Naive thymus-derived CD4-positive, alpha-beta T cell (primary cell): Measurements from ENCODE around the gene NMT2. TPM values are rescaled to one million over a fixed set of nuclear protein-coding genes. Genes with fewer than 3 reads are reported as not detected.
A peak's percentile ranks its signal among the peaks of the same experiment; 100 is the strongest.

Experiments used
- ATAC-seq: fragments of 150-1000 bp; cut with Tn5 transposase; 2 replicates; pipeline ENCODE4 v1.10.0; 2021; ENCODE audit warnings: mild to moderate bottlenecking, moderate library complexity
- CTCF ChIA-PET: fragments of 350-600 bp; sonication (Branson Sonifier 250); formaldehyde crosslinking; loops from one replicate; lab custom pipeline; 2021; ENCODE audit warnings: antibody characterized with exemption; lab: Charles Lee
- POLR2A ChIA-PET: fragments of 350-600 bp; sonication (Branson Sonifier 250); formaldehyde crosslinking; loops from one replicate; lab custom pipeline; 2021; ENCODE audit warnings: antibody characterized with exemption, inconsistent platforms; lab: Charles Lee
- DNase-seq, 9 donors: peaks; one replicate each; pipeline versions ENCODE4 v3.0.0 to v3.0.0-alpha.2; 2020 to 2022; ENCODE audit warnings: mixed read lengths in 1 of 9
- H3K27ac ChIP-seq: one replicate; pipeline ENCODE4 v1.7.0; 2013; ENCODE audit warnings: mild to moderate bottlenecking, low read depth, low read length, moderate library complexity
- H3K27me3 ChIP-seq, 2 donors: one replicate each; pipeline ENCODE4 v1.7.0; 2013; ENCODE audit warnings: low read length in 2 of 2, mild to moderate bottlenecking in 2 of 2, moderate library complexity in 2 of 2; ENCODE audit not compliant: control insufficient read depth in 2 of 2, insufficient read depth in 2 of 2
- H3K36me3 ChIP-seq, 3 experiments: 1 replicate in 2 of 3; 2 replicates in 1 of 3; pipeline ENCODE4 v1.7.0; 2013; ENCODE audit warnings: low read length in 3 of 3, mild to moderate bottlenecking in 3 of 3, moderate library complexity in 1 of 3; ENCODE audit not compliant: insufficient read depth in 3 of 3, control insufficient read depth in 2 of 3
- H3K4me1 ChIP-seq, 2 donors: one replicate each; pipeline ENCODE4 v1.7.0; 2013; ENCODE audit warnings: low read length in 2 of 2, mild to moderate bottlenecking in 2 of 2, moderate library complexity in 1 of 2; ENCODE audit not compliant: control insufficient read depth in 2 of 2, insufficient read depth in 2 of 2
- H3K4me3 ChIP-seq: 2 replicates; pipeline ENCODE4 v1.7.0; 2013; ENCODE audit warnings: mild to moderate bottlenecking, low read length
- H3K9me3 ChIP-seq, 3 experiments: 1 replicate in 2 of 3; 2 replicates in 1 of 3; pipeline ENCODE4 v1.7.0; 2013; ENCODE audit warnings: low read length in 3 of 3; ENCODE audit not compliant: control insufficient read depth in 2 of 3
- H3K27ac Mint-ChIP-seq, 9 donors: one replicate each; pipeline ENCODE4 v1.8.0; 2020 to 2022; ENCODE audit warnings: mixed read lengths in 9 of 9, mild to moderate bottlenecking in 8 of 9, moderate library complexity in 5 of 9, inconsistent platforms in 2 of 9
- H3K27me3 Mint-ChIP-seq, 5 donors: one replicate each; pipeline ENCODE4 v1.8.0; 2021 to 2022; ENCODE audit warnings: mixed read lengths in 5 of 5, mild to moderate bottlenecking in 1 of 5
- H3K36me3 Mint-ChIP-seq, 5 donors: one replicate each; pipeline ENCODE4 v1.8.0; 2020 to 2022; ENCODE audit warnings: mixed read lengths in 5 of 5, mild to moderate bottlenecking in 3 of 5, inconsistent platforms in 1 of 5
- H3K4me1 Mint-ChIP-seq, 7 donors: one replicate each; pipeline ENCODE4 v1.8.0; 2020 to 2022; ENCODE audit warnings: mixed read lengths in 7 of 7, mild to moderate bottlenecking in 3 of 7, inconsistent platforms in 1 of 7
- H3K4me3 Mint-ChIP-seq, 10 donors: one replicate each; pipeline ENCODE4 v1.8.0; 2020 to 2022; ENCODE audit warnings: mild to moderate bottlenecking in 10 of 10, mixed read lengths in 10 of 10, moderate library complexity in 6 of 10, inconsistent platforms in 2 of 10
- H3K9me3 Mint-ChIP-seq, 11 donors: one replicate each; pipeline ENCODE4 v1.8.0; 2020 to 2022; ENCODE audit warnings: mixed read lengths in 11 of 11, mild to moderate bottlenecking in 4 of 11, inconsistent platforms in 1 of 11, moderate library complexity in 1 of 11
- intact Hi-C, 2 donors: fragments of 100-400 bp; cut with micrococcal nuclease; formaldehyde crosslinking; loops; one replicate each; pipeline ENCODE4 v1.15.1; 2023
- polyA plus RNA-seq, 2 donors: library from polyadenylated mRNA; unstranded; fragments of 300-500 nt; fragmentation: Illumina TruSeq; gene quantifications; one replicate each; pipeline ENCODE4 v1.2.3, GENCODE V29; 2021
- total RNA-seq, 6 experiments: library from RNA in 5 of 6; stranded (reverse) in 5 of 6; gene quantifications; 1 replicate in 5 of 6; 2 replicates in 1 of 6; pipeline ENCODE4 v1.2.3 and lab custom pipeline; 2021 to 2026

NMT2 gene
- total and polyA plus RNA-seq, 7 experiments from 2014 or later, result 23.2 to 81.4 (median 43.8) TPM

GRCh38 chr10:15121707-15122106 lies 46.8 kb downstream of the NMT2 start:
- DNase-seq, result no peak
- Mint-ChIP-seq H3K9me3 (peaks cover 0 to 3% (median 0%) of the 10 kb centered on the region in 11 donors), H3K4me1 (peaks cover 0 to 32% (median 6%) of the 10 kb centered on the region in 7 donors), H3K36me3 (peaks cover 0 to 44% (median 21%) of the 10 kb centered on the region in 5 donors), H3K4me3 (no peak overlapping the region), H3K27ac (peak overlapping the region in 1 of 9 donors; percentile 11), H3K27me3 (no peaks in the 10 kb centered on the region)
- POLR2A ChIA-PET, result no interaction called here
- Histone ChIP-seq H3K27me3 (no peaks in the 10 kb centered on the region), H3K36me3 (peaks cover 0 to 73% (median 7%) of the 10 kb centered on the region in 3 experiments), H3K4me1 (no peaks in the 10 kb centered on the region), H3K4me3 (no peak overlapping the region), H3K27ac (no peak overlapping the region), H3K9me3 (no peaks in the 10 kb centered on the region)
- intact Hi-C loops, result no loop called here
- CTCF ChIA-PET, result interaction anchor here (0.6 kb wide), 1 partner anchor 10 kb away, joined by 5 read pairs; no protein-coding TSS in a partner anchor
- ATAC-seq, result no peak

- ChIA-PET POLR2A (no interaction called here), CTCF (no interaction called here)
- Histone ChIP-seq H3K9me3 (no peaks in the 10 kb centered on the region), H3K4me1 (no peaks in the 10 kb centered on the region), H3K27me3 (no peaks in the 10 kb centered on the region), H3K36me3 (peaks cover 0 to 63% (median 3%) of the 10 kb centered on the region in 3 experiments), H3K4me3 (no peak overlapping the region), H3K27ac (no peak overlapping the region)
- Mint-ChIP-seq H3K9me3 (no peaks in the 10 kb centered on the region), H3K27me3 (no peaks in the 10 kb centered on the region), H3K36me3 (peaks cover 0 to 37% (median 16%) of the 10 kb centered on the region in 5 donors), H3K27ac (no peak overlapping the region), H3K4me1 (peaks cover 0 to 32% (median 6%) of the 10 kb centered on the region in 7 donors), H3K4me3 (no peak overlapping the region)
- no peak for ATAC-seq
- DNase-seq, result no peak
- intact Hi-C loops, result no loop called here
These were observed 48.0 kb downstream of the NMT2 start for GRCh38 chr10:15120523-15120922.

GRCh38 chr10:15118615-15119014 lies 49.9 kb downstream of the NMT2 start:
- POLR2A ChIA-PET, result no interaction called here
- no peaks in the 10 kb centered on the region for H3K27me3 Mint-ChIP-seq
- no peak overlapping the region for H3K27ac Mint-ChIP-seq
- no peaks in the 10 kb centered on the region for H3K27me3 ChIP-seq
- H3K27ac ChIP-seq, result no peak overlapping the region
- peaks cover 0 to 54% (median 0%) of the 10 kb centered on the region in 3 experiments for H3K36me3 ChIP-seq
- H3K4me3 Mint-ChIP-seq, result no peak overlapping the region
- H3K9me3 ChIP-seq, result no peaks in the 10 kb centered on the region
- no peaks in the 10 kb centered on the region for H3K9me3 Mint-ChIP-seq
- no peak overlapping the region for H3K4me3 ChIP-seq
- H3K4me1 ChIP-seq, result no peaks in the 10 kb centered on the region
- ATAC-seq, result peak; percentile 51
- H3K36me3 Mint-ChIP-seq, result peaks cover 0 to 25% (median 9%) of the 10 kb centered on the region in 5 donors
- CTCF ChIA-PET, result no interaction called here
- peaks cover 0 to 14% (median 2%) of the 10 kb centered on the region in 7 donors for H3K4me1 Mint-ChIP-seq
- intact Hi-C loops, result no loop called here
- DNase-seq, result no peak

GRCh38 chr10:15116225-15116624 lies 52.3 kb downstream of the NMT2 start:
- peaks cover 0 to 25% (median 18%) of the 10 kb centered on the region in 5 donors for H3K36me3 Mint-ChIP-seq
- H3K4me1 Mint-ChIP-seq, result peaks cover 0 to 9% (median 5%) of the 10 kb centered on the region in 7 donors
- intact Hi-C loops, result no loop called here
- ChIA-PET CTCF (no interaction called here), POLR2A (no interaction called here)
- no peak overlapping the region for H3K4me3 ChIP-seq
- DNase-seq (no peak), ATAC-seq (no peak)
- H3K36me3 ChIP-seq, result peaks cover 0 to 59% (median 4%) of the 10 kb centered on the region in 3 experiments
- no peaks in the 10 kb centered on the region for H3K9me3 ChIP-seq
- no peaks in the 10 kb centered on the region for H3K9me3 Mint-ChIP-seq
- H3K4me1 ChIP-seq, result no peaks in the 10 kb centered on the region
- H3K27ac Mint-ChIP-seq, result no peak overlapping the region
- no peak overlapping the region for H3K4me3 Mint-ChIP-seq
- H3K27ac ChIP-seq, result no peak overlapping the region
- H3K27me3 Mint-ChIP-seq, result no peaks in the 10 kb centered on the region
- no peaks in the 10 kb centered on the region for H3K27me3 ChIP-seq

- DNase-seq (no peak), ATAC-seq (no peak)
- ChIA-PET POLR2A (interaction anchor here (0.6 kb wide), 1 partner anchor 12 kb away, joined by 3 read pairs; no protein-coding TSS in a partner anchor), CTCF (interaction anchor here (1.0 kb wide), 1 partner anchor 54 kb away, joined by 6 read pairs; no protein-coding TSS in a partner anchor)
- Histone ChIP-seq H3K27me3 (no peaks in the 10 kb centered on the region), H3K9me3 (no peaks in the 10 kb centered on the region), H3K4me3 (no peak overlapping the region), H3K4me1 (no peaks in the 10 kb centered on the region), H3K27ac (no peak overlapping the region), H3K36me3 (peaks cover 0 to 52% (median 12%) of the 10 kb centered on the region in 3 experiments)
- H3K4me3 Mint-ChIP-seq, result no peak overlapping the region
- peaks cover 0 to 9% (median 5%) of the 10 kb centered on the region in 7 donors for H3K4me1 Mint-ChIP-seq
- intact Hi-C loops, result no loop called here
- peak overlapping the region in 2 of 9 donors; percentile 38 to 65 for H3K27ac Mint-ChIP-seq
- no peaks in the 10 kb centered on the region for H3K9me3 Mint-ChIP-seq
- no peaks in the 10 kb centered on the region for H3K27me3 Mint-ChIP-seq
- peaks cover 0 to 27% (median 17%) of the 10 kb centered on the region in 5 donors for H3K36me3 Mint-ChIP-seq
These were observed 54.7 kb downstream of the NMT2 start for GRCh38 chr10:15113766-15114165.

- Mint-ChIP-seq H3K27ac (peak overlapping the region in 4 of 9 donors; percentile 38 to 91 (median 66)), H3K27me3 (no peaks in the 10 kb centered on the region), H3K9me3 (no peaks in the 10 kb centered on the region), H3K4me3 (peak overlapping the region in 1 of 10 donors; percentile 52), H3K36me3 (peaks cover 0 to 33% (median 23%) of the 10 kb centered on the region in 5 donors), H3K4me1 (peaks cover 0 to 9% (median 5%) of the 10 kb centered on the region in 7 donors)
- ATAC-seq (no peak), DNase-seq (no peak)
- Histone ChIP-seq H3K27ac (no peak overlapping the region), H3K9me3 (no peaks in the 10 kb centered on the region), H3K4me3 (no peak overlapping the region), H3K36me3 (peaks cover 0 to 48% (median 16%) of the 10 kb centered on the region in 3 experiments), H3K27me3 (no peaks in the 10 kb centered on the region), H3K4me1 (no peaks in the 10 kb centered on the region)
- CTCF ChIA-PET, result interaction anchor here (0.5 to 1.0 kb wide), 3 partner anchors 55 to 263 kb away, joined by 3 to 6 read pairs (median 3); no protein-coding TSS in a partner anchor
- POLR2A ChIA-PET, result no interaction called here
- intact Hi-C loops, result no loop called here
These were observed 55.8 kb downstream of the NMT2 start for GRCh38 chr10:15112657-15113056.
